ENCODE measurements around the gene MIAT. TPM values are rescaled to one million over a fixed set of nuclear protein-coding genes. Genes with fewer than 3 reads are reported as not detected.

The MIAT gene
- total and polyA plus RNA-seq, 4 donors: 0.18 to 1.5 (median 0.73) TPM

GRCh38 chr22:26617271-26618199 is 39.9 kb upstream of the MIAT start, which contains the start of gene CRYBB1:
Gene CRYBB1 (minus strand): TSS chr22:26618027. CDS start chr22:26616319, 1,708 bp downstream.
- no peak for TF ChIP-seq EGR1 (IDR thresholded peaks at IDR 0.05; ENCODE audit: low read depth in 2 of 2)
- Histone ChIP-seq H3K36me3 (ENCODE audit: control insufficient read depth in 4 of 4, insufficient read depth in 3 of 4, low read depth in 1 of 4, low read length in 3 of 4) (no peaks in the 10 kb centered on the region), H3K9ac (ENCODE audit: low read depth in 1 of 2, low read length in 2 of 2) (no peak within 1 kb of the TSS), H3K27me3 (ENCODE audit: control insufficient read depth in 4 of 4, insufficient read depth in 4 of 4, low read length in 3 of 4) (no peaks in the 10 kb centered on the region), H3K27ac (ENCODE audit: low read depth in 1 of 2, low read length in 2 of 2) (no peak within 1 kb of the TSS), H3K4me3 (ENCODE audit: low read depth in 1 of 3, low read length in 3 of 3) (no peak within 1 kb of the TSS), H3K9me3 (ENCODE audit: control insufficient read depth in 4 of 4, low read length in 3 of 4) (no peaks in the 10 kb centered on the region), H3K4me1 (ENCODE audit: control insufficient read depth in 4 of 4, insufficient read depth in 4 of 4, low read length in 3 of 4) (no peaks in the 10 kb centered on the region)
- WGBS: 76% methylated on average over 7 of the region's 7 CpGs
- DNase-seq (ENCODE audit: low spot score): peak; percentile 53

DNA sequence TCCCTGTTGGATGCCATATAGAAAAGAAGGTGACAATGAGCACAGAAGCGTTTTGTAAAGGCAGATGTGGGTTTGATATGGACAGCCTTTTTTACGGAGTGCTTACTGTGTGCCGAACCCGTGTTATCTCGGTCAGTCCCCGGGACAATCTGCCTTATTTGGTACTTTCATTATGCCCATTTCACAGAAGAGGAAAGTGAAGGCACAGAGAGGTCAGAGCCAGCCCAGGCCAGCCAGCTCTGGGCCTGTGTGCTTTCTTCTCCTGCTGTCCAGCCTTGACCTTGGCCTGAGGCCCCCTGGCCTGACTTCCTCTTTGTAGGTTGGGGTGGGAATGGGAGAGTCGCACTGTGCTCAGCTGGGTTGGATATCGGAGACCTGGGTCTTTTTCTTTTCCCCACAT is 38.9 kb upstream of the MIAT start:
- no peak overlapping the region for H3K27ac ChIP-seq (ENCODE audit: low read depth in 1 of 2, low read length in 2 of 2)

More for the DNA sequence above, 38.9 kb upstream of the MIAT start:
- 85% methylated on average over 8 of the region's 8 CpGs for WGBS
- H3K4me3 ChIP-seq (ENCODE audit: low read depth in 1 of 3, low read length in 3 of 3): no peak overlapping the region
- no peaks in the 10 kb centered on the region for H3K27me3 ChIP-seq (ENCODE audit: control insufficient read depth in 4 of 4, insufficient read depth in 4 of 4, low read length in 3 of 4)
- no peak for DNase-seq (ENCODE audit: low spot score)
- no peak for TF ChIP-seq YY1 (IDR thresholded peaks at IDR 0.05)
- TF ChIP-seq SP1 (IDR thresholded peaks at IDR 0.05): no peak
- no peak for TF ChIP-seq GABPA (IDR thresholded peaks at IDR 0.05 in 1 of 2, conservative IDR thresholded peaks at IDR 0.05 in 1 of 2)
- TF ChIP-seq, protein P1, sequence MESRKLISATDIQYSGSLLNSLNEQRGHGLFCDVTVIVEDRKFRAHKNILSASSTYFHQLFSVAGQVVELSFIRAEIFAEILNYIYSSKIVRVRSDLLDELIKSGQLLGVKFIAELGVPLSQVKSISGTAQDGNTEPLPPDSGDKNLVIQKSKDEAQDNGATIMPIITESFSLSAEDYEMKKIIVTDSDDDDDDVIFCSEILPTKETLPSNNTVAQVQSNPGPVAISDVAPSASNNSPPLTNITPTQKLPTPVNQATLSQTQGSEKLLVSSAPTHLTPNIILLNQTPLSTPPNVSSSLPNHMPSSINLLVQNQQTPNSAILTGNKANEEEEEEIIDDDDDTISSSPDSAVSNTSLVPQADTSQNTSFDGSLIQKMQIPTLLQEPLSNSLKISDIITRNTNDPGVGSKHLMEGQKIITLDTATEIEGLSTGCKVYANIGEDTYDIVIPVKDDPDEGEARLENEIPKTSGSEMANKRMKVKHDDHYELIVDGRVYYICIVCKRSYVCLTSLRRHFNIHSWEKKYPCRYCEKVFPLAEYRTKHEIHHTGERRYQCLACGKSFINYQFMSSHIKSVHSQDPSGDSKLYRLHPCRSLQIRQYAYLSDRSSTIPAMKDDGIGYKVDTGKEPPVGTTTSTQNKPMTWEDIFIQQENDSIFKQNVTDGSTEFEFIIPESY (IDR thresholded peaks at IDR 0.05): no peak
- TF ChIP-seq CTCF (IDR thresholded peaks at IDR 0.05; ENCODE audit: low read depth, low read length, missing input control): no peak
- TF ChIP-seq, protein P2, sequence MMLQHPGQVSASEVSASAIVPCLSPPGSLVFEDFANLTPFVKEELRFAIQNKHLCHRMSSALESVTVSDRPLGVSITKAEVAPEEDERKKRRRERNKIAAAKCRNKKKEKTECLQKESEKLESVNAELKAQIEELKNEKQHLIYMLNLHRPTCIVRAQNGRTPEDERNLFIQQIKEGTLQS (IDR thresholded peaks at IDR 0.05): no peak
- TF ChIP-seq HNF4G (IDR thresholded peaks at IDR 0.05): no peak
- TF ChIP-seq FOXA1 (IDR thresholded peaks at IDR 0.05): no peak
- no peak for TF ChIP-seq EGR1 (IDR thresholded peaks at IDR 0.05; ENCODE audit: low read depth in 2 of 2)
- no peak for TF ChIP-seq REST (IDR thresholded peaks at IDR 0.05)
- no peak for TF ChIP-seq TAF1 (conservative IDR thresholded peaks at IDR 0.05)
- TF ChIP-seq HNF4A (conservative IDR thresholded peaks at IDR 0.05): no peak
- TF ChIP-seq JUND (IDR thresholded peaks at IDR 0.05): no peak
- TF ChIP-seq RAD21 (IDR thresholded peaks at IDR 0.05): no peak
- TF ChIP-seq FOXA2 (IDR thresholded peaks at IDR 0.05): no peak
- TF ChIP-seq RXRA (IDR thresholded peaks at IDR 0.05): no peak
- TF ChIP-seq MAX (IDR thresholded peaks at IDR 0.05): no peak
- TF ChIP-seq NR2F2 (IDR thresholded peaks at IDR 0.05): no peak
- no peaks in the 10 kb centered on the region for H3K9me3 ChIP-seq (ENCODE audit: control insufficient read depth in 4 of 4, low read length in 3 of 4)
- H3K4me1 ChIP-seq (ENCODE audit: control insufficient read depth in 4 of 4, insufficient read depth in 4 of 4, low read length in 3 of 4): no peaks in the 10 kb centered on the region
- H3K9ac ChIP-seq (ENCODE audit: low read depth in 1 of 2, low read length in 2 of 2): no peak overlapping the region
- no peaks in the 10 kb centered on the region for H3K36me3 ChIP-seq (ENCODE audit: control insufficient read depth in 4 of 4, insufficient read depth in 3 of 4, low read depth in 1 of 4, low read length in 3 of 4)
